ENCODE results near the gene BEGAIN. TPM values are rescaled to one million over a fixed set of nuclear protein-coding genes. Genes with fewer than 3 reads are reported as not detected.

Gene BEGAIN
- total RNA-seq, 1 experiment from 2014 or later = 0.54 TPM

- no peak overlapping the region for H3K4me3 Mint-ChIP-seq (ENCODE audit: unreplicated experiment)
- Histone ChIP-seq H3K27me3 (replicated peaks; ENCODE audit: control insufficient read depth, insufficient read depth, low read length) (no peaks in the 10 kb centered on the region), H3K4me1 (no peaks in the 10 kb centered on the region), H3K9me3 (no peaks in the 10 kb centered on the region), H3K4me3 (ENCODE audit: low read depth, low read length) (no peak overlapping the region), H3K36me3 (ENCODE audit: control insufficient read depth, insufficient read depth, low read length) (no peaks in the 10 kb centered on the region)
- ChIA-PET POLR2A (no interaction called here), CTCF (no interaction called here)
- H3K9me3 Mint-ChIP-seq (ENCODE audit: unreplicated experiment) = no peaks in the 10 kb centered on the region
- H3K4me1 Mint-ChIP-seq (ENCODE audit: low read depth, unreplicated experiment) = no peaks in the 10 kb centered on the region
- TF ChIP-seq, protein P1, sequence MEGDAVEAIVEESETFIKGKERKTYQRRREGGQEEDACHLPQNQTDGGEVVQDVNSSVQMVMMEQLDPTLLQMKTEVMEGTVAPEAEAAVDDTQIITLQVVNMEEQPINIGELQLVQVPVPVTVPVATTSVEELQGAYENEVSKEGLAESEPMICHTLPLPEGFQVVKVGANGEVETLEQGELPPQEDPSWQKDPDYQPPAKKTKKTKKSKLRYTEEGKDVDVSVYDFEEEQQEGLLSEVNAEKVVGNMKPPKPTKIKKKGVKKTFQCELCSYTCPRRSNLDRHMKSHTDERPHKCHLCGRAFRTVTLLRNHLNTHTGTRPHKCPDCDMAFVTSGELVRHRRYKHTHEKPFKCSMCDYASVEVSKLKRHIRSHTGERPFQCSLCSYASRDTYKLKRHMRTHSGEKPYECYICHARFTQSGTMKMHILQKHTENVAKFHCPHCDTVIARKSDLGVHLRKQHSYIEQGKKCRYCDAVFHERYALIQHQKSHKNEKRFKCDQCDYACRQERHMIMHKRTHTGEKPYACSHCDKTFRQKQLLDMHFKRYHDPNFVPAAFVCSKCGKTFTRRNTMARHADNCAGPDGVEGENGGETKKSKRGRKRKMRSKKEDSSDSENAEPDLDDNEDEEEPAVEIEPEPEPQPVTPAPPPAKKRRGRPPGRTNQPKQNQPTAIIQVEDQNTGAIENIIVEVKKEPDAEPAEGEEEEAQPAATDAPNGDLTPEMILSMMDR (IDR thresholded peaks at IDR 0.05; ENCODE audit: insufficient read depth in 1 of 2, low read depth in 1 of 2, low read length in 1 of 2, severe bottlenecking in 1 of 2, unreplicated experiment in 1 of 2) = no peak
- peaks cover 4% of the 10 kb centered on the region for H3K36me3 Mint-ChIP-seq (ENCODE audit: insufficient read depth, unreplicated experiment)
- no peaks in the 10 kb centered on the region for H3K27me3 Mint-ChIP-seq (ENCODE audit: insufficient read depth, unreplicated experiment)
- no peak for DNase-seq
- intact Hi-C loops (cut with micrococcal nuclease; ENCODE audit: unreplicated experiment) = no loop called here
- no peak overlapping the region for H3K27ac Mint-ChIP-seq (ENCODE audit: unreplicated experiment)
- no TSS peak for BruUV-seq (replicated peaks)
Observed at GRCh38 chr14:100494645-100495044, 92.6 kb downstream of the BEGAIN start.

- H3K9me3 Mint-ChIP-seq (ENCODE audit: unreplicated experiment) = no peaks in the 10 kb centered on the region
- CTCF ChIA-PET = no interaction called here
- TF ChIP-seq, protein P1 (IDR thresholded peaks at IDR 0.05; ENCODE audit: insufficient read depth in 1 of 2, low read depth in 1 of 2, low read length in 1 of 2, severe bottlenecking in 1 of 2, unreplicated experiment in 1 of 2) = no peak
- no peak for DNase-seq
- H3K36me3 Mint-ChIP-seq (ENCODE audit: insufficient read depth, unreplicated experiment) = no peaks in the 10 kb centered on the region
- H3K4me1 Mint-ChIP-seq (ENCODE audit: low read depth, unreplicated experiment) = no peaks in the 10 kb centered on the region
- no peaks in the 10 kb centered on the region for H3K27me3 ChIP-seq (replicated peaks; ENCODE audit: control insufficient read depth, insufficient read depth, low read length)
- H3K4me1 ChIP-seq = no peaks in the 10 kb centered on the region
- no peak overlapping the region for H3K4me3 Mint-ChIP-seq (ENCODE audit: unreplicated experiment)
- H3K36me3 ChIP-seq (ENCODE audit: control insufficient read depth, insufficient read depth, low read length) = no peaks in the 10 kb centered on the region
- BruUV-seq (replicated peaks) = no TSS peak
- intact Hi-C loops (cut with micrococcal nuclease; ENCODE audit: unreplicated experiment) = no loop called here
- H3K27ac Mint-ChIP-seq (ENCODE audit: unreplicated experiment) = no peak overlapping the region
- H3K9me3 ChIP-seq = no peaks in the 10 kb centered on the region
- no peak overlapping the region for H3K4me3 ChIP-seq (ENCODE audit: low read depth, low read length)
- no peaks in the 10 kb centered on the region for H3K27me3 Mint-ChIP-seq (ENCODE audit: insufficient read depth, unreplicated experiment)
- POLR2A ChIA-PET = interaction anchor here (0.6 kb wide), 1 partner anchor 250 kb away, joined by 3 read pairs; no protein-coding TSS in a partner anchor
Observed at GRCh38 chr14:100490252-100490651, 97.0 kb downstream of the BEGAIN start.

DNA sequence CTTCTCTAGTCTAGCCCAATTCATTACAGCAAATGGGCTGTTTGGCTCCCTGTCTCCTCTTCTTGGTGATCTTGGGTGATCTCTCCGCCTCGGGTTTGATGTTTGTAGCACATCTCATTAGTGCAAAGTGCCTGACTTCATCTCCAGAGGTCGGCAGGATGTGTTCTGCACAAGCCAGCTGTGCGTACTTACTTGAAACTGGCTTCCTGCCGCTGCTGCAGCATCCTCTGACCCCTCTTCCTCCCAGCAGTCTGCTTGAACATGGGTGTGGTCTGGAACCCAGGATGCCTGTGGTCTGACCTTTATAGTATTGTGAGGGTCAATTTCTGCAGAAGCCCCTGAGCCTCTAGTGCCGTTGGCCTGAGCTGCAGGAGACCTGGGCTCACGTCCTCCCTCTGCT, 99.2 kb downstream of the BEGAIN start:
- Mint-ChIP-seq H3K36me3 (ENCODE audit: insufficient read depth, unreplicated experiment) (no peaks in the 10 kb centered on the region), H3K4me3 (ENCODE audit: unreplicated experiment) (no peak overlapping the region)

More for the DNA sequence above, 99.2 kb downstream of the BEGAIN start:
- DNase-seq = no peak
- Histone ChIP-seq H3K27me3 (replicated peaks; ENCODE audit: control insufficient read depth, insufficient read depth, low read length) (no peaks in the 10 kb centered on the region), H3K4me1 (no peaks in the 10 kb centered on the region), H3K36me3 (ENCODE audit: control insufficient read depth, insufficient read depth, low read length) (no peaks in the 10 kb centered on the region), H3K9me3 (no peaks in the 10 kb centered on the region), H3K4me3 (ENCODE audit: low read depth, low read length) (no peak overlapping the region)
- ChIA-PET POLR2A (no interaction called here), CTCF (no interaction called here)
- BruUV-seq (replicated peaks) = no TSS peak
- Mint-ChIP-seq H3K4me1 (ENCODE audit: low read depth, unreplicated experiment) (no peaks in the 10 kb centered on the region), H3K27me3 (ENCODE audit: insufficient read depth, unreplicated experiment) (no peaks in the 10 kb centered on the region), H3K27ac (ENCODE audit: unreplicated experiment) (no peak overlapping the region), H3K9me3 (ENCODE audit: unreplicated experiment) (no peaks in the 10 kb centered on the region)
- TF ChIP-seq, protein P1 (IDR thresholded peaks at IDR 0.05; ENCODE audit: insufficient read depth in 1 of 2, low read depth in 1 of 2, low read length in 1 of 2, severe bottlenecking in 1 of 2, unreplicated experiment in 1 of 2) = no peak
- intact Hi-C loops (cut with micrococcal nuclease; ENCODE audit: unreplicated experiment) = no loop called here
